HCT116 (cell line): ENCODE results near the gene COL20A1.

Experiments
- CTCF ChIP-seq, 3 experiments: fragments of 200-600 bp in 1 of 3; sonication (generic) in 1 of 3; IDR thresholded peaks in 2 of 3; conservative IDR thresholded peaks in 1 of 3; 2 replicates each; pipeline ENCODE4 v1.5.1; 2012 to 2017; ENCODE audit warnings: low read depth in 2 of 3, low read length in 2 of 3, antibody characterized with exemption in 1 of 3, borderline replicate concordance in 1 of 3, control low read depth in 1 of 3, mild to moderate bottlenecking in 1 of 3, mixed read lengths in 1 of 3, mixed run types in 1 of 3, moderate library complexity in 1 of 3; ENCODE audit not compliant: insufficient read depth in 1 of 3
- ELF1 ChIP-seq: IDR thresholded peaks from 2 replicates; pipeline ENCODE4 v1.6.1; 2012; ENCODE audit warnings: low read depth, borderline replicate concordance
- EZH2 ChIP-seq: fragments of 200-600 bp; sonication (generic); IDR thresholded peaks from 2 replicates; pipeline ENCODE4 v1.6.1; 2017; ENCODE audit warnings: antibody characterized with exemption, mixed run types
- MAX ChIP-seq: IDR thresholded peaks from 2 replicates; pipeline ENCODE4 v1.6.1; 2012
- POLR2A ChIP-seq: IDR thresholded peaks from 2 replicates; pipeline ENCODE4 v1.7.0; 2011; ENCODE audit warnings: borderline replicate concordance; ENCODE audit not compliant: insufficient read depth, insufficient read length; ENCODE audit errors: extremely low read depth
- ZFX ChIP-seq: fragments of 450-650 bp; IDR thresholded peaks from 2 replicates; pipeline ENCODE4 v1.6.1; 2017

GRCh38 chr20:63354636-63355350 is 61.8 kb downstream of the COL20A1 start:
- TF ChIP-seq MAX (no peak), CTCF (IDR thresholded peaks at IDR 0.05 in 2 of 3, conservative IDR thresholded peaks at IDR 0.05 in 1 of 3; ENCODE audit: borderline replicate concordance in 1 of 3, insufficient read depth in 1 of 3, low read depth in 2 of 3, low read length in 2 of 3) (no peak), ELF1 (no peak), POLR2A (no peak), EZH2 (no peak), ZFX (no peak)
